H1 (cell line): Measurements from ENCODE around the gene ADGRA3. TPM values are rescaled to one million over a fixed set of nuclear protein-coding genes. Genes with fewer than 3 reads are reported as not detected.

Experiments
- CTCF ChIA-PET: fragments of 300-600 bp; sonication (Branson Sonifier 250); formaldehyde crosslinking; loops from one replicate; lab custom pipeline; 2021; ENCODE audit not compliant: partially characterized antibody; lab: Charles Lee
- POLR2A ChIA-PET: fragments of 300-600 bp; sonication (Branson Sonifier 250); formaldehyde crosslinking; loops from one replicate; lab custom pipeline; 2021; ENCODE audit warnings: inconsistent platforms; ENCODE audit not compliant: partially characterized antibody; lab: Charles Lee
- DNase-seq, 2 experiments: peaks; one replicate each; pipeline versions ENCODE4 v3.0.0 to v3.0.0-alpha.2; 2010 to 2022; ENCODE audit warnings: low spot score in 2 of 2, low read depth in 1 of 2, mixed read lengths in 1 of 2
- FAIRE-seq: peaks from 2 replicates; lab custom pipeline; 2011; peaks lifted over from hg19 to GRCh38; lab: Jason Lieb, UNC
- H2AFZ ChIP-seq: 2 replicates; pipeline ENCODE4 v1.8.1; 2012; ENCODE audit warnings: low read length, inconsistent platforms
- H2AK5ac ChIP-seq: 2 replicates; pipeline ENCODE4 v1.6.1; 2013; ENCODE audit warnings: low read depth, low read length
- H2BK120ac ChIP-seq: replicated peaks from 2 replicates; pipeline ENCODE3; 2013; ENCODE audit warnings: low read depth, low read length, inconsistent platforms
- H2BK12ac ChIP-seq: 2 replicates; pipeline ENCODE4 v1.6.1; 2013; ENCODE audit warnings: low read depth, low read length
- H2BK15ac ChIP-seq: 2 replicates; pipeline ENCODE4 v1.6.1; 2013; ENCODE audit warnings: low read length
- H2BK20ac ChIP-seq: 2 replicates; pipeline ENCODE4 v1.6.1; 2013; ENCODE audit warnings: low read length
- H2BK5ac ChIP-seq: 2 replicates; pipeline ENCODE4 v1.6.1; 2013; ENCODE audit warnings: low read depth, low read length
- H3K14ac ChIP-seq: 2 replicates; pipeline ENCODE4 v1.6.1; 2013; ENCODE audit warnings: inconsistent platforms; ENCODE audit not compliant: insufficient read length
- H3K18ac ChIP-seq: 2 replicates; pipeline ENCODE4 v1.6.1; 2013; ENCODE audit warnings: low read length; ENCODE audit errors: extremely low read depth
- H3K23ac ChIP-seq: 2 replicates; pipeline ENCODE4 v1.6.1; 2013; ENCODE audit warnings: inconsistent platforms; ENCODE audit not compliant: insufficient read length
- H3K23me2 ChIP-seq: 2 replicates; pipeline ENCODE4 v1.6.1; 2013; ENCODE audit warnings: low read depth, low read length
- H3K27ac ChIP-seq: 2 replicates; pipeline ENCODE4 v1.6.1; 2011; ENCODE audit warnings: low read depth, low read length, inconsistent platforms
- H3K27me3 ChIP-seq, 4 experiments: replicated peaks in 1 of 4; 1 replicate in 1 of 4; 2 replicates in 3 of 4; pipeline versions ENCODE4 v1.6.1 to v1.8.1; 2011 to 2013; ENCODE audit warnings: low read length in 3 of 4, mild to moderate bottlenecking in 3 of 4, inconsistent platforms in 2 of 4, mixed read lengths in 2 of 4, moderate library complexity in 1 of 4; ENCODE audit not compliant: control insufficient read depth in 3 of 4, insufficient read depth in 3 of 4; ENCODE audit errors: extremely low read depth in 1 of 4
- H3K36me3 ChIP-seq, 4 experiments: 2 replicates each; pipeline versions ENCODE4 v1.6.1 to v1.8.1; 2011 to 2013; ENCODE audit warnings: mild to moderate bottlenecking in 4 of 4, low read length in 3 of 4, moderate library complexity in 2 of 4, control low read depth in 1 of 4, inconsistent platforms in 1 of 4; ENCODE audit not compliant: insufficient read depth in 4 of 4, control insufficient read depth in 2 of 4
- H3K4ac ChIP-seq: replicated peaks from 2 replicates; pipeline ENCODE3; 2013; ENCODE audit warnings: low read length, low read depth, mixed read lengths, inconsistent platforms; ENCODE audit not compliant: insufficient read length
- H3K4me1 ChIP-seq, 4 experiments: replicated peaks in 1 of 4; 1 replicate in 1 of 4; 2 replicates in 3 of 4; pipeline versions ENCODE4 v1.6.1 to v1.8.1; 2011 to 2013; ENCODE audit warnings: low read length in 3 of 4, inconsistent platforms in 2 of 4, mixed read lengths in 1 of 4; ENCODE audit not compliant: insufficient read depth in 4 of 4, control insufficient read depth in 3 of 4
- H3K4me2 ChIP-seq, 2 experiments: 2 replicates each; pipeline versions ENCODE4 v1.6.1 to v1.8.1; 2011 to 2013; ENCODE audit warnings: low read depth in 2 of 2, low read length in 2 of 2, control low read depth in 1 of 2, inconsistent platforms in 1 of 2, mild to moderate bottlenecking in 1 of 2; ENCODE audit not compliant: insufficient read depth in 1 of 2
- H3K4me3 ChIP-seq, 4 experiments: fragments of 200-600, 300-600 bp in 1 of 4; sonication (generic), shearing (Covaris generic), sonication (Bioruptor Twin) in 1 of 4; 2 replicates each; pipeline versions ENCODE4 v1.5.1 to v1.8.1; 2011 to 2016; ENCODE audit warnings: low read length in 4 of 4, low read depth in 3 of 4, control low read depth in 2 of 4, inconsistent platforms in 2 of 4, mild to moderate bottlenecking in 2 of 4, mixed read lengths in 1 of 4, moderate library complexity in 1 of 4; ENCODE audit not compliant: insufficient read depth in 2 of 4; ENCODE audit errors: extremely low read depth in 1 of 4
- H3K56ac ChIP-seq: replicated peaks from 2 replicates; pipeline ENCODE3; 2013; ENCODE audit warnings: low read depth, mild to moderate bottlenecking, mixed read lengths, low read length, inconsistent platforms; ENCODE audit not compliant: insufficient read length
- H3K79me1 ChIP-seq: 2 replicates; pipeline ENCODE4 v1.6.1; 2013; ENCODE audit warnings: low read depth, low read length, control low read depth
- H3K79me2 ChIP-seq, 2 experiments: 2 replicates each; pipeline versions ENCODE4 v1.6.1 to v1.8.1; 2012 to 2013; ENCODE audit warnings: low read length in 2 of 2, mild to moderate bottlenecking in 2 of 2, inconsistent platforms in 1 of 2; ENCODE audit not compliant: insufficient read depth in 2 of 2, control insufficient read depth in 1 of 2
- H3K9ac ChIP-seq, 4 experiments: replicated peaks in 1 of 4; 1 replicate in 1 of 4; 2 replicates in 3 of 4; pipeline versions ENCODE4 v1.6.1 to v1.8.1; 2011 to 2013; ENCODE audit warnings: low read depth in 3 of 4, low read length in 3 of 4, control low read depth in 2 of 4, mild to moderate bottlenecking in 2 of 4, moderate library complexity in 2 of 4, inconsistent platforms in 1 of 4; ENCODE audit errors: extremely low read depth in 1 of 4
- H3K9me3 ChIP-seq, 2 experiments: 2 replicates each; pipeline versions ENCODE4 v1.6.1 to v1.8.1; 2012 to 2013; ENCODE audit warnings: mild to moderate bottlenecking in 2 of 2, moderate library complexity in 2 of 2, control low read depth in 1 of 2, inconsistent platforms in 1 of 2, low read depth in 1 of 2, low read length in 1 of 2, mixed read lengths in 1 of 2; ENCODE audit not compliant: insufficient read depth in 2 of 2
- H4K20me1 ChIP-seq, 2 experiments: replicated peaks in 1 of 2; 2 replicates each; pipeline versions ENCODE3 to v1.8.1; 2011 to 2013; ENCODE audit warnings: inconsistent platforms in 2 of 2, low read length in 2 of 2, mild to moderate bottlenecking in 1 of 2; ENCODE audit not compliant: insufficient read depth in 2 of 2, control insufficient read depth in 1 of 2
- H4K5ac ChIP-seq: 2 replicates; pipeline ENCODE4 v1.6.1; 2013; ENCODE audit warnings: low read length, low read depth, mixed read lengths, inconsistent platforms; ENCODE audit not compliant: insufficient read length
- H4K8ac ChIP-seq: 2 replicates; pipeline ENCODE4 v1.8.0; 2013; ENCODE audit warnings: mild to moderate bottlenecking, moderate library complexity, low read length, inconsistent platforms; ENCODE audit not compliant: insufficient read depth; ENCODE audit errors: extremely low read depth
- H4K91ac ChIP-seq: replicated peaks from 2 replicates; pipeline ENCODE3; 2013; ENCODE audit warnings: low read length, mixed read lengths, inconsistent platforms; ENCODE audit not compliant: insufficient read length
- CHD2 ChIP-seq: IDR thresholded peaks from 2 replicates; pipeline ENCODE4 v1.6.1; 2012; ENCODE audit warnings: low read length, improper control_type of control experiment
- EZH2 ChIP-seq: fragments of 200-600 bp; sonication (generic); IDR thresholded peaks from 2 replicates; pipeline ENCODE4 v1.7.1; 2012; ENCODE audit warnings: low read depth, mild to moderate bottlenecking, moderate library complexity, low read length, inconsistent platforms; ENCODE audit not compliant: severe bottlenecking
- GABPA ChIP-seq: IDR thresholded peaks from 2 replicates; pipeline ENCODE4 v1.6.1; 2011; ENCODE audit warnings: mild to moderate bottlenecking, low read length, moderate library complexity, borderline replicate concordance; ENCODE audit not compliant: insufficient read depth
- HDAC2 ChIP-seq, 2 experiments: fragments of 300-600 bp in 1 of 2; sonication (generic) in 1 of 2; IDR thresholded peaks; 2 replicates each; pipeline ENCODE4 v1.6.1; 2011 to 2012; ENCODE audit warnings: low read depth in 2 of 2, low read length in 2 of 2, mild to moderate bottlenecking in 2 of 2, moderate library complexity in 2 of 2, borderline replicate concordance in 1 of 2, inconsistent platforms in 1 of 2
- KDM5A ChIP-seq: fragments of 200-600 bp; IDR thresholded peaks from 2 replicates; pipeline ENCODE4 v1.7.1; 2012; ENCODE audit warnings: mild to moderate bottlenecking, low read length, inconsistent platforms, mixed read lengths
- POLR2AphosphoS5 ChIP-seq: IDR thresholded peaks from 2 replicates; pipeline ENCODE4 v1.6.1; 2011; ENCODE audit warnings: low read depth, low read length
- SAP30 ChIP-seq: fragments of 300-600 bp; sonication (generic); IDR thresholded peaks from 2 replicates; pipeline ENCODE4 v1.7.1; 2012; ENCODE audit warnings: low read length, moderate library complexity, mild to moderate bottlenecking, inconsistent platforms; ENCODE audit not compliant: insufficient read depth, insufficient replicate concordance
- SP2 ChIP-seq: IDR thresholded peaks from 2 replicates; pipeline ENCODE4 v1.6.1; 2012; ENCODE audit warnings: mild to moderate bottlenecking, low read length, inconsistent platforms
- SP4 ChIP-seq: IDR thresholded peaks from 2 replicates; pipeline ENCODE4 v1.6.1; 2012; ENCODE audit warnings: low read length, inconsistent platforms
- TAF7 ChIP-seq: optimal IDR thresholded peaks from 2 replicates; pipeline ENCODE3; 2011; ENCODE audit warnings: low read depth, mild to moderate bottlenecking, inconsistent platforms, low read length, moderate library complexity, borderline replicate concordance
- YY1 ChIP-seq: IDR thresholded peaks from 2 replicates; pipeline ENCODE4 v1.6.1; 2011; ENCODE audit warnings: low read depth, mild to moderate bottlenecking, low read length
- WGBS, 2 experiments: shearing (Covaris generic) in 1 of 2; methylation state at CpG; one replicate each; pipeline versions ENCODE4 v1.1.6 to v1.1.7; 2013 to 2015; ENCODE audit warnings: low lambda C conversion rate in 2 of 2, mixed read lengths in 2 of 2, inconsistent platforms in 1 of 2, low coverage in 1 of 2, missing lambda C conversion rate in 1 of 2; ENCODE audit not compliant: insufficient replicate concordance in 2 of 2, insufficient coverage in 1 of 2, insufficient read length in 1 of 2; ENCODE audit errors: extremely low coverage in 1 of 2, missing lambda C conversion rate in 1 of 2; 5-methylcytosine and 5-hydroxymethylcytosine counted together
- polyA plus RNA-seq, 7 experiments: library from polyadenylated mRNA; depleted of rRNA in 3 of 7; stranded (reverse) in 5 of 7; unstranded in 2 of 7; fragments of >200 nt in 5 of 7; fragments of 200-250 nt in 2 of 7; gene quantifications; 1 replicate in 5 of 7; 2 replicates in 1 of 7; 4 replicates in 1 of 7; pipeline versions ENCODE4 v1.2.1 to v1.2.3, GENCODE V29; 2011 to 2013; ENCODE audit warnings: missing spikeins in 2 of 7, mixed read lengths in 2 of 7
- total RNA-seq: library from RNA; stranded (reverse); fragmentation: NEBNext Ultra II Directional; extraction: Animal tissue kit (Norgen Biotek cat#: 25700); gene quantifications from 2 replicates; pipeline ENCODE4 v1.2.1, GENCODE V29; 2021
- TF ChIP-seq, protein P1 (sequence below): IDR thresholded peaks from 2 replicates; pipeline ENCODE4 v1.6.1; 2011; ENCODE audit warnings: low read depth, mild to moderate bottlenecking, low read length; ENCODE audit not compliant: insufficient read depth

ADGRA3 gene
- total and polyA plus RNA-seq, 2 of the 8 experiments (the other 6 are each of a cell fraction or from before 2014, with no cell fraction given), result 31.5 to 63.0 TPM

DNA sequence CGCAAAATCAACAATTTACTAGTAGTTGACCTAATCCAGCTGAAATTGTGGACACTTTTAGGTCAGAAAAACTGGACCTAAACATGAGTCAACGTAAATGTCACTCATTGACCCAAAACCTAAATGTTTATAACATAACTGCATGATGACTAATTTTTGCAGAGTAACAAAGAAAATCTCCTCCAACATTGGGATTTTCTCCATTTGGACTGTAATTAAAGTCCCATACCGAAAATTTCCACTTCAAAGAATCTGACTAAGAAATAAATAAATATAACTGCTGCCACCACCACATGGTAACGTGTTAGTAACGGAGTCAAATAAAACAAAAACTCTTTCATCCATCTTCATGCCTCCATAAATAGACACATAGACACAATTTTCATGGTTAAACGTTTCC, 1.9 kb downstream of the ADGRA3 start:
- Histone ChIP-seq H3K27me3 (peaks cover 0 to 3% (median 0%) of the 10 kb centered on the region in 4 experiments; a peak in 3 of 7 replicates), H4K91ac (no peak overlapping the region), H3K23me2 (peaks cover 14% of the 10 kb centered on the region), H3K27ac (no peak overlapping the region), H2AK5ac (no peak overlapping the region), H2BK5ac (no peak overlapping the region), H3K18ac (no peak overlapping the region), H3K23ac (no peak overlapping the region), H3K36me3 (no peaks in the 10 kb centered on the region), H3K9ac (peak overlapping the region in 1 of 4 experiments; percentile 94; a peak in 3 of 7 replicates), H2BK20ac (no peak overlapping the region), H3K4ac (no peak overlapping the region), H3K9me3 (no peaks in the 10 kb centered on the region), H3K4me1 (peaks cover 3 to 9% (median 5%) of the 10 kb centered on the region in 4 experiments; a peak in 5 of 7 replicates), H4K20me1 (peaks cover 4 to 7% of the 10 kb centered on the region in 2 experiments), H2BK12ac (no peak overlapping the region), H3K14ac (no peak overlapping the region), H2AFZ (no peak overlapping the region), H4K5ac (no peak overlapping the region), H2BK15ac (no peak overlapping the region), H3K79me2 (peaks cover 30 to 59% of the 10 kb centered on the region in 2 experiments), H3K4me2 (peak overlapping the region; percentile 76 to 98), H2BK120ac (no peak overlapping the region), H3K79me1 (peaks cover 7% of the 10 kb centered on the region; the same call in 1 of the 2 replicates), H3K56ac (no peak overlapping the region), H3K4me3 (peak overlapping the region; percentile 80 to 99 (median 84)), H4K8ac (no peak overlapping the region)
- no peak for DNase-seq
- ChIA-PET POLR2A (interaction anchor here (3.9 kb wide), 1 partner anchor 8 kb away, joined by 62 read pairs; no protein-coding TSS in a partner anchor), CTCF (interaction anchor here (0.6 to 1.2 kb wide), 2 partner anchors 36 to 172 kb away, joined by 3 to 4 read pairs; no protein-coding TSS in a partner anchor)
- TF ChIP-seq YY1 (no peak), KDM5A (no peak), GABPA (no peak), SAP30 (no peak), CHD2 (no peak), SP4 (no peak), TAF7 (no peak), HDAC2 (IDR thresholded peaks at IDR 0.05; ENCODE audit: borderline replicate concordance in 1 of 2, low read depth in 2 of 2, low read length in 2 of 2) (no peak), POLR2AphosphoS5 (no peak), EZH2 (no peak), SP2 (no peak)
- TF ChIP-seq, protein P1, sequence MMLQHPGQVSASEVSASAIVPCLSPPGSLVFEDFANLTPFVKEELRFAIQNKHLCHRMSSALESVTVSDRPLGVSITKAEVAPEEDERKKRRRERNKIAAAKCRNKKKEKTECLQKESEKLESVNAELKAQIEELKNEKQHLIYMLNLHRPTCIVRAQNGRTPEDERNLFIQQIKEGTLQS, result no peak
- no peak for FAIRE-seq
- WGBS, 2 experiments, result 59% methylated on average over 6 of the region's 6 CpGs; no CpG with 5 or more reads in 1 of the 2 experiments
